GM18526 (cell line): ENCODE results near the gene MRPL54.

Source experiments
- POLR2A ChIP-seq: IDR thresholded peaks from 3 replicates; pipeline ENCODE4 v1.6.1; 2011; ENCODE audit not compliant: insufficient read length; ENCODE audit errors: extremely low read depth

The MRPL54 gene

DNA sequence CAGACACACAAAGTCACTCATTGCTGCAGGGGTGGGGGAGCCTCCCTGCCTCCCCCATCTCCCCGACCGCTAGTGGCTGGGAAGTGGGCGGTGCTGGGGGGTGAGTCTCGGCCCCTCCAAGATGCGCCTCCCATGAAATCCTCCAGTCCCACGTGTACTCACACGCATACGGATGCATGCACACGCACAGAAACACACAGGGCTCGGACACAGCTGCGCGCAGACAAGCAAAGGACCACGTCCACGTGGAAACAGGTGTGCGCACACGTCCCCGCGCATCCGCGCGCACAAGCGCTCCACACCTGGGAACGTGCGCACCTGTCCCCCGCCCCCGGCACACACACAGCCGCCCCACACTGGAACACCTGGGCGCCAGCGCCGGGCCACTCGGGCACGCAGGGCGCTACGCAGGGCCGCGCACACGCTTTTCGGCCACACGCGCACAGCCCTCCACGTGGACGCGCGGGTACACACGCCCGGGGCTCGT lies 23.0 kb downstream of the MRPL54 start:
- no peak for TF ChIP-seq POLR2A

DNA sequence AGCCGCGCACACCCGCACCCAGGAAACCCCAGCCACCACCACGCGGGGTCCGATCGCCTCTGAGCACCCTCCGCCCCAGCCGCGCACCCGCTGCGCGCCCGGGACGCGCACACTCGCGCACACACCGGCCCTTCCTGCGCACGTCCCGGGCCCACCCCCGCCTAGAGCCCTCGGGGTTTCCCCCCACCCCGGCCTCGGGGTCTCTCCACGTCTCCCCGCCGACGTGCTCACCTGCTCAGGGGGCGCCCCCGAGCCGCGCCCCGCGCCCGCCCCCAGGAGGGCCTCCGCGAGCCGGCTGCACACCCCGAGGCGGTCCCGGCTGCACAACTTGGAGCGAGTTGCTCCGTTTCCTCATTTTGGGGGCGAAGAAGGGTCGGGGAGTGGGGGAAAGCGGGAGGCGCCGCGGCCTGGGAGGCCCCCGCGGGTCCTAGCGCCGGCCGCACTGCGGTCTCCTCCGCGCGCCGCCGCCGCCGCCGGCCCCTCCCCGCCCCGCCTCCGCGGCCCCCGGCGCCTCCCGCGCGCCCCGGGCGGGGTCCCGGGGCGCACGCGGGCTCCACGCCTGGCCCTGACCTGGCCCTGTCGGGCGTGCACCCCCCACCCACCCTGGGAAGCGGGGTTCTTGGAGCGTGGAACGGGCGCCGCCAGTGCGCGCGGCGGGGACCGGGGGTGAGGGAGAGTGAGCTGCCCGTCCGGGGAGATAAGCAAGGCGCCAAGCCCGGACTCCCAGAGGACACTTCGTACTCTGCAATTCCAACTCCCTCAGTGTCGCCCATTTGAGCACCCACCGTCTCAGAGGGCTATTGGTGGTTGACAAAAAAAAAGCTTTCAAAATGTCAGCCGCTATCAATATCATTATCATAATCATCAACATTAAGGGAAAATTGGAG lies 23.7 kb downstream of the MRPL54 start, which contains the start of gene MATK:
Gene MATK, minus strand, starts transcription at position 444 of the 887 bp plus-strand sequence. CDS start 1,246 bp downstream, outside the sequence.
- no peak for TF ChIP-seq POLR2A

DNA sequence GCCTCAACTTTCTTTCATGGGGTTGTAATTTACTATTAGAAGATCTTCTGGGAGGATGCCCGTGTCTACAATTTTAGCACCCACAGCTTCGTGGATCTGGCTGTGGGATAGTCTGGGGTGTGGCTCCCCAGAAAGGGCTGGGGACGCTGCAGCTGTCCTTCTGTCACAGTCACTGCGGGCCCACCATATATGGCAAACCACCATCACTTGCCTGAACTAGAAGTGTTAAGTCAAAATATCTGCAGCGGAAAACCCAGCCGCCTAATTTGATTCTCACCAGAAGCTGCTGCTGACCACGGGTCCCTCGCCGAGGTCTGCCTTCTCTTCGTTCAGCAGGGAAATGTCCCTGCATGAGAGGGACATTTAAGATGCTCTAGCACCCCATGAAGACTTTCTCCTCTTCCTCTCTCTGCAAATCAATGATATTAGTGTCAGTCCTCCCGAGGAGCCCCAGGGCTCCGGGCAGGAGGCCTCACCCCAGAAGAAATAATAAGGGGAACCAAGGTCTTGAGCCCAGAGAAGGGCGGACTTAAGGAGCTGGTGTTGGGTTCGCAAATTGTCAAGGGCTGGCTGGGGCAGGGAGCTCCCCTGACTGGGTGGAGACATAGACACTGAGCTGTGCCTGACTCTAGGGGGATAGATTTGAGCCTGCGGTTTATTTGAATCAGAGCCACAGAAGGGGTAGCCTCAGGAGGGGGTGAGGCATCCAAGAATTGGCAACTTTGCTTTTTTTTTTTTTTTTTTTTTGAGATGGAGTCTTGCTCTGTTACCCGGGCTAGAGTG lies 26.7 kb downstream of the MRPL54 start:
- TF ChIP-seq POLR2A, result no peak

DNA sequence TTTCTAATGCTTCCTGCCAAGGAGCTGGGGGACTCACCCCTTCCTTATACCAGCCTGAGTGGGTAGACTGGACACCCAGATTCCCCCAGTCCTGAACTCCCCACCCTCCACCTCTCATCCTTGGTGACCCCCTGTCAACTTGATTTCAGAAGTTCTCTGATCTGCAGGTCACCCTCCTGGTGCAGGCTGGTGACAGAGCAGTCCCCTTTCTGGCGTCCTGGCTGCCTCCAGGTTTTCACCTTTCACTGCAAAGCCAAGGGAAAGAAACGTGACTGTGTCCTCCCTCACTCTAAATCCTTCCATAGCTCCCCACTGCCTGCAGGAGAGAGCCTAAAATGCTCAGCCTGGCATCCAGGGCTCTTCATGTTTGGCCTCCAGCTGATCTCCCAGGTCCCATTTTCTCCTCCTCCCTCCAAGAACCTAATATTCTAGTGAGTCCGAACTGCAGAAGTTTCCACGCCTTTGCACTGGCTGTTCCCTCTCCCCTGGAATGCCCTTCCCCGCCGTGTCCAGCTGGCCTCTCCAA lies 27.8 kb downstream of the MRPL54 start:
- TF ChIP-seq POLR2A, result no peak

DNA sequence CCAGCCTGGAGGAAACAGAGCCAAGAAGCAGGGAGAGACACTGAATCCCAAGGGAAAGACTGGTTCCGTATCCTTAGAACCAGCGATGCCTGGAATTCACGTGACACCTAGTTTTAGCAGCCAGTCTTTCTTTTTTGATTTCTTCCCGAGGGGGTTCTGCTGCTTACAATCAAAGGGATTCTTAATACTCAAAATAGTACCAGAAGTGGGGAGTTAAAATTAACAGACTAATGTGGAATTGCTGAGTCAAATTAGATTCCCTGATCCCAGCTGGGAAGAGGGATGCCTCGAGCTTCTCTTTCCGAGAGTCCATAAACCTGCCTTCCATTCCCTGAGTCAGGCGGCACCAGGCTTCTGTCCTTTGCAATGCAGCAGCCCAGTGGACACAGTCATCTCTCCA lies 28.5 kb downstream of the MRPL54 start:
- no peak for TF ChIP-seq POLR2A

DNA sequence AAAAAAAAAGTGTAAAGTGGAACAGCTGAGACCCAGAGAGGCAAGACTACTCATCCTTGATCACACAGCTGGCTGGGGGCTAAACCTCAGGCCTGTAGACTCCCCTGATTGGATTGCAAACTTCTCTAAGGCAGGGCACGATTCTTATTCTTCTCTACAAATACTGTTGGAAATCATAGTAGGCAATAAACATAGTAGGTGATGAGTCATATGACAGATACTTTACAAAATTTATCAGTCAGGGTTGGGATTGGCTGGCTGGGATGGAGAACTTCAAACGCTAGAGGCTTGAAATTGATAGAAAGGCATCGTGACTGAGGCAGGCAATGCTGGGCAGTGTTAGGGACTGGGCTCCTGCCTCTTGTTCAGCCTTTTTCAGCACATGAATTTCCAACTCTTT lies 29.6 kb downstream of the MRPL54 start:
- TF ChIP-seq POLR2A, result no peak

DNA sequence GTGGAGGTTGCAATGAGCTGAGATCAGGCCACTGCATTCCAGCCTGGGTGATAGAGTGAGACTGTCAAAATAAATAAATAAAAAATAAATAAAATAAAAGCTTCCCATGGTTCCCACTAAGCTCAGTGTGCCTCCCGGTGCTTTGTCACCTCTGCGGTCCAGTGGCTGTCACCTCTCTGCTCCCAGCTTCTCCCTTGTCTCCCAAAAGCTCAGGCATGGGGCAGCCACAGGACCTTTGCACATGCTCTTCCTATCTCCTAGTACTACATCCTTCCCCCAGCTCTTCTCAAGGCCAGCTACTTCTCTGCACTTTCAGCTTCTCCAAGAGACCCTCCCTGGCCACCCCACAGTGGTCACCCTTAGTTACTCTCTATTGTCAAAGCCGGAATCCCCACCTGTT lies 31.3 kb downstream of the MRPL54 start:
- TF ChIP-seq POLR2A, result no peak

DNA sequence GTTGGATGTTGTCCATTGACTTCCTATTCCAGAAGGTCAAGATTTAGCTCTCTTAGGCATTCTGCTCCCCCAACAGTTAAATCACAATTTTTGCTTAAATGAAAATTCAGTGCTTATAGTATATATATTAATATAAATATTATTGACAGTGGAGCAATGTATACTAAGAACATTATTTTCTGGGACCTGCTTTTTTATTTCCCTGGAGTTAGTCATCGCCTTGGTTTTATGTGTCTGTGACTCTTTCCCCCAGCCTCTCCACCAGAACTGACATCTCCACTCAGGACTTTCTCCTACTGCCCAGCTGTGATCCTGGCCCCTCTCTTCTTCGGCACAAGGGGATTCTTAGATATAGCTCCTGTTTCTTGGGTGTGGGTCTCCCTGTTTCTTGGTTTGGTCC lies 33.9 kb downstream of the MRPL54 start:
- no peak for TF ChIP-seq POLR2A

DNA sequence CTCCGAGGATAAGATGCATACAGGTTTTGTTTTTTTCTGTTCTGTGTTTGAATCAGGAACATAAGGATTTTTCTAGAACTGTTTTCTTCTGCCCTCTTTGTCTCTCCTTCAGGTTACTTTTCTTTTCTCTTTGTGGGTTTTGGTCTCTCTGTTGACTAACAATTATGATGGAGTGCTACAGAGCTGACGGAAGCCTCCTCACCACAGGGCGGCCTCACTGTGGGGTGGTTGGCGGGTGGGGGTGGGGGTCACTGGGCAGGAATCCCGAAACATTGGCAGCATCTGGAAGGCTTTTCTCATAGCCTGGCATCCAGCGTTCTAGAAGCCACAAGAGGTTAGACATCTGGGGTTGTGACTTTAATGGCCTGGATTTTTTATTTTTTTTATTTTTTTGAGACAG lies 35.7 kb downstream of the MRPL54 start:
- no peak for TF ChIP-seq POLR2A

DNA sequence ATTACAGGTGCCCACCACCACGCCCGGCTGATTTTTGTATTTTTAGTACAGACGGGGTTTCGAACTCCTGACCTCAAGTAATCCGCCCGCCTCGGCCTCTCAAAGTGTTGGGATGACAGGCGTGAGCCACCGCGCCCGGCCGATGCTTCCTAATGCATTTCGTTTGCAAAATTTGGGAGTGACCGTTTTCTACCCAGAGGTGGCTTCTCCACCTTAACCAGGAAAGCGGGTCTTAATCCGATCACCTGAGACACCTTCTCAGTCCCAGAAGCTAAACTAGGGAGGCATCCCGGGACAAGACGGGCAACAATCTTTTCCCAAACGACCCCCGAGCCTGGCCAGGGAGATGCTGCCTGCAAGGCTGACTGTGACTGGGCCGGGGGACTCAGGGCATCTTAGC lies 38.5 kb downstream of the MRPL54 start:
- TF ChIP-seq POLR2A, result no peak

DNA sequence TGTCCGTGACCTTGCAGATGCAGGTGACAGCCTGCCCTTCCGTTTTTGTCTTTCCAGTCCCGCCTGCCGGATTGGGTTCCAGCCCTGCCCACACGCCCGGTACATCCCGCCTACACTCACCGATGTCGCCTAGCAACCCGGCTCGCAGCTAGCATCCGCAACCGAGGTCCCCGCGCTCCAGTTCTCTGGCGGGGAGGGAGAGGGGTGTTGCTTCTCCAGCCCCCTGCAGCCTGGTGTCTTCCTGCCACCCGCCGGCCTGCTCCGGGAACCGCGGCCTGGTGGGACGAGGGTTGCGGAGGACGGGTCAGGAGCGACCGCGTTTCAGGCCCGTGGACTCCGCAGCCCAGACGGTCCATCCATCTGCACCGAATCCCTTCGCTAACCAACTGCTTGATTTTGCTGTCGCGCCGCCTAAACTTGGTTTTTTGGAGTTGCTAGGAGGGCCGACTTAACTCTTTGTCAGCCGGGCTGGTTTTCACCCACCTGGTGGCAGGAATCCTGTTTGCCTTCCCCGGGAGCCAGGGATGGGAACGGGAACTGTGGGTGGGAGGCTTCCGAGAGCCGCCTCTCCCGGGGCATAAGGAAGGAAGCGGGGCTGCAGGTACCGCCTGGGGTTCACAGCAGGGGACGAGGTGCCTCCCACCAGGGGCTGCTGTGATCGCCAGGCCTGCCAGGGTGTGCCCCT lies 39.1 kb downstream of the MRPL54 start:
- no peak for TF ChIP-seq POLR2A

DNA sequence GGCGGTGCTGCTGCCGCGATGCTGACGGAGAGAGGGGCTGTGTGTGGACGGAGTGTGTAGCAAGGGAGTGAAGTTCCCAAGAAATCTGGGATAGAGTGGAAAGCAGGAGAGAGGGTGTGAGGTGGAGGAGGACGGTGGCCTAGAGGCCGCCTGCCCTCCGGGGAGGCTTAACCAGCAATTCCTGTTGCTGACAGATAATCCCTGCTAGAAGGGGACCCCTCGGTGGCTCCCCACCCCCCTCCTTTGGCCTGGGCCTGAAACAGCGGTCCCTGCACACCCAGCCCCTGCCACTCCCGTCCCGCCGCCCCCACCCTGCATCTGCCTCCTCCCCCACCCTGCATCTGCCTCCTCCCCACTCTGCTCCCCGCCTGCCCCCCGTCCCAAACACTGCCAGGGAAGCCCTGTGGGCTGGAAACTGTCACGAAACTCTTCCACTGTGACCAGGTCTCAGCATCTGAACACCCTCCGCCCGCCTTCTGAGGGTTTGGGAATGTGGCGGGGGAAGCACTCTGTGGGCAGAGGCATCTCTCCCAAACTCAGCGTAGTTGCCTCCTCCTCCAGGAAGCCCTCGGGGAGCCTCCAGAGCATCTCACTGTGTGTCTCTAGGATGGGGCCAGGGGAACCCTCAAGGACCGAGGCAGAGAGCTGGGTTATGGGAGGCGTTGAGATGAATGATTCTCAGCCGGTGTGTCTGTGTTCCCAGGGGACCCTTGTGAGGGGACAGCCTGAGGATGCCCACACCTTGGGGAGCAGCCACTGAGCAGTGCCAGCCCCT lies 40.8 kb downstream of the MRPL54 start:
- no peak for TF ChIP-seq POLR2A

DNA sequence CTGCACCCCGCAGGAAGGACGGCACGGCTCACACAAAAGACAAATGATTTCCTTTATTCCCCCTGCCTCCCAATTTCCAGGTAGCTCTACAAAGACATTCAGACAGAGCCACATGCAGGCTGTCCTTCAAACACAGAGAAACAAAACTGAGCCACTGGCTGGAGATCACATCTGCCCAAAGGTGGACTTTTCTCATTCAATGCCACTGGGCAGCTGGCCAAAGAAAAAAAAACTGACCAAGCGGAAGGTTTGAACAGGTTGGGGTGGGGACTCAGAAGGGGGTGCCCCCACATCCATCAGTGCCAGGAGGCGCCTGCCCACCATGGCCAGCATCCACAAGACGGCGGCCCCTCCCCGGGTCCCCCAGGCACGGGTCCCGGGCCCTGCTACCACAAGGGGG lies 41.5 kb downstream of the MRPL54 start:
- TF ChIP-seq POLR2A, result no peak

DNA sequence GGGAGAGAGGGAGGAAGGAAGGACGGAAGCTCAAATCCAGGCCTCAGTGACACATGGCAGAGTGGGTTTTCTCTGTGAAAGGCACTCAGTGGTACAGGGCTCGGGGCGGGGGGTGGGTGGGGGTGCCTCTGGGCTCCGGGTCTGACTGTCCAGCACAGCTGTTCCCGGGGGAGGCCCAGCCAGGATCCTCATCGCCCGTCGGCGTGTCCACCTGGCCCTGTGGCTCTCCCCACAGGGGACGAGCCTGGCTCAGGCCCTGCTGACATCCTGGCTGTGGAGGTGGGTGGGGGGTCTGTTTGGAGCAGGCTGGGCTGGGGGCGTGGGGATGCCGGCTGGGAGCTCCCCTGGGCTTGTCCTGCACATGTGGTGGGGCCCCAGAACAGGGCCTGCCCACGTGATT lies 41.9 kb downstream of the MRPL54 start:
- TF ChIP-seq POLR2A, result no peak
